SK-MEL-5 (cell line): ENCODE results near the gene SAG. TPM values are rescaled to one million over a fixed set of nuclear protein-coding genes. Genes with fewer than 3 reads are reported as not detected.

Experiments used
- DNase-seq: peaks from one replicate; pipeline ENCODE4 v3.0.0-alpha.2; 2016; ENCODE audit warnings: low read depth, low spot score
- in situ Hi-C: cut with HindIII; loops from 2 replicates; pipeline ENCODE4 v1.10.0; 2016; ENCODE audit warnings: low sequenced_read_pairs, high pct_unique_total_duplicates, low pct_unique_long_range_greater_than_20kb
- total RNA-seq: library from RNA; depleted of rRNA; stranded (reverse); fragments of >200 nt; shearing (Covaris generic); gene quantifications from 2 replicates; pipeline ENCODE4 v1.2.3, GENCODE V29; 2014

Gene SAG
- total RNA-seq, 1 experiment from 2014 or later, result not detected

- in situ Hi-C loops, result no loop called here
- DNase-seq, result no peak
Observed at GRCh38 chr2:233281553-233281952, 26.1 kb upstream of the SAG start.

- DNase-seq, result no peak
- in situ Hi-C loops, result no loop called here
Observed at GRCh38 chr2:233281992-233282603, 25.5 kb upstream of the SAG start.

- in situ Hi-C loops, result no loop called here
- DNase-seq, result no peak
Observed at GRCh38 chr2:233285921-233286320, 21.7 kb upstream of the SAG start.

- in situ Hi-C loops, result no loop called here
- DNase-seq, result no peak
Observed at GRCh38 chr2:233287871-233288270, 19.7 kb upstream of the SAG start.

GRCh38 chr2:233288663-233289062, 19.0 kb upstream of the SAG start:
- in situ Hi-C loops, result no loop called here
- peak; percentile 21 for DNase-seq

GRCh38 chr2:233289648-233290047, 18.0 kb upstream of the SAG start:
- DNase-seq, result peak; percentile 80
- in situ Hi-C loops, result no loop called here

- DNase-seq, result no peak
- in situ Hi-C loops, result no loop called here
Observed at GRCh38 chr2:233290051-233290845, 17.4 kb upstream of the SAG start.

GRCh38 chr2:233295891-233296290, 11.7 kb upstream of the SAG start:
- in situ Hi-C loops, result no loop called here
- no peak for DNase-seq

- in situ Hi-C loops, result no loop called here
- DNase-seq, result no peak
Observed at GRCh38 chr2:233297076-233297475, 10.5 kb upstream of the SAG start.

GRCh38 chr2:233300401-233300800, 7.2 kb upstream of the SAG start:
- DNase-seq, result no peak
- in situ Hi-C loops, result no loop called here

- DNase-seq, result no peak
- in situ Hi-C loops, result no loop called here
Observed at GRCh38 chr2:233301248-233301647, 6.4 kb upstream of the SAG start.

GRCh38 chr2:233301811-233302210, 5.8 kb upstream of the SAG start:
- in situ Hi-C loops, result no loop called here
- no peak for DNase-seq

- in situ Hi-C loops, result no loop called here
- DNase-seq, result no peak
Observed at GRCh38 chr2:233303252-233303651, 4.4 kb upstream of the SAG start.

GRCh38 chr2:233311241-233311926, 3.8 kb downstream of the SAG start:
- in situ Hi-C loops, result no loop called here

GRCh38 chr2:233312874-233313273, 5.3 kb downstream of the SAG start:
- no peak for DNase-seq
- in situ Hi-C loops, result no loop called here

More at GRCh38 chr2:233311241-233311926, 3.8 kb downstream of the SAG start:
- no peak for DNase-seq

- no peak for DNase-seq
- in situ Hi-C loops, result no loop called here
Observed at GRCh38 chr2:233314180-233314925, 6.7 kb downstream of the SAG start.

GRCh38 chr2:233317196-233317943, 9.8 kb downstream of the SAG start:
- no peak for DNase-seq

More at GRCh38 chr2:233317196-233317943, 9.8 kb downstream of the SAG start:
- in situ Hi-C loops, result no loop called here
